Chondrocyte (in vitro differentiated cells): Measurements from ENCODE around the gene HECW1. TPM values are rescaled to one million over a fixed set of nuclear protein-coding genes. Genes with fewer than 3 reads are reported as not detected.
A peak's percentile ranks its signal among the peaks of the same experiment; 100 is the strongest.
"Not testable (repeated sequence)": the region's sequence is repeated elsewhere in the genome, so short reads cannot be mapped to it uniquely, and the experiment has no call there.

ENCODE experiments used
- DNase-seq: peaks from one replicate; pipeline ENCODE4 v3.0.0; 2021; ENCODE audit warnings: mixed read lengths, low spot score
- H3K27ac Mint-ChIP-seq: one replicate; pipeline ENCODE4 v1.8.0; 2021; ENCODE audit warnings: mild to moderate bottlenecking, moderate library complexity, mixed read lengths; ENCODE audit not compliant: unreplicated experiment
- H3K27me3 Mint-ChIP-seq: 2 replicates; pipeline ENCODE4 v1.8.0; 2021; ENCODE audit warnings: low read depth, mixed read lengths
- H3K36me3 Mint-ChIP-seq: 2 replicates; pipeline ENCODE4 v1.8.0; 2021; ENCODE audit warnings: low read depth, mixed read lengths
- H3K4me1 Mint-ChIP-seq: 2 replicates; pipeline ENCODE4 v1.8.0; 2021; ENCODE audit warnings: low read depth, mild to moderate bottlenecking, mixed read lengths
- H3K4me3 Mint-ChIP-seq: one replicate; pipeline ENCODE4 v1.8.0; 2021; ENCODE audit warnings: mild to moderate bottlenecking, moderate library complexity, mixed read lengths; ENCODE audit not compliant: unreplicated experiment
- H3K9me3 Mint-ChIP-seq: 2 replicates; pipeline ENCODE4 v1.8.0; 2021; ENCODE audit warnings: low read depth, mixed read lengths
- CTCF ChIP-seq: fragments of 200-600 bp; sonication (generic); IDR thresholded peaks from 2 replicates; pipeline ENCODE4 v1.5.0; 2021; ENCODE audit warnings: antibody characterized with exemption, mild to moderate bottlenecking, moderate library complexity
- long read RNA-seq: library from polyadenylated mRNA; stranded (forward); transcript quantifications from one replicate; pipeline ENCODE4 v2.0.0, GENCODE V29; 2021
- total RNA-seq: library from RNA; stranded (reverse); gene quantifications from 3 replicates; pipeline ENCODE4 v1.2.1, GENCODE V29; 2021

The HECW1 gene
- 0.65 to 1.9 TPM (median 1.5 TPM) in 3 replicates for total RNA-seq
- long read RNA-seq, partial matches to known transcripts, result 2 of 2 reads
- long read RNA-seq, other reads (novel, unspliced or antisense), result 0 of 2 reads

DNA sequence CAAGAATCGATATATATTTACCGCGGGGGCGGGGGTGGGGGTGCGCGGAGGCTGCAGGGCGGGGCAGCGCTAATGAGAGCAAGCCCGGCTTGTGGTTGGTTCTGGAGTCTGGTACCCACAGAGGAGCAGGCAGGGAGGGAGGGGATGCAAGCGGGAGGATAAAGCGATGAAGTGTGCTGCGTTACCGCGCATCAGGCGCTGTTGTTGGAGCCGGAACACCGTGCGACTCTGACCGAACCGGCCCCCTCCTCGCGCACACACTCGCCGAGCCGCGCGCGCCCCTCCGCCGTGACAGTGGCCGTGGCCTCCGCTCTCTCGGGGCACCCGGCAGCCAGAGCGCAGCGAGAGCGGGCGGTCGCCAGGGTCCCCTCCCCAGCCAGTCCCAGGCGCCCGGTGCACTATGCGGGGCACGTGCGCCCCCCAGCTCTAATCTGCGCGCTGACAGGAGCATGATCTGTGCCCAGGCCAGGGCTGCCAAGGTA is at the start of gene HECW1:
HECW1 (plus strand) TSS at position 189 of the 482 bp plus-strand sequence. CDS start 131,259 bp downstream, outside the sequence.
- Mint-ChIP-seq H3K27me3 (peaks cover 18% of the 10 kb centered on the region), H3K36me3 (no peaks in the 10 kb centered on the region), H3K4me3 (peak within 1 kb of the TSS; percentile 78), H3K9me3 (peaks cover 1% of the 10 kb centered on the region), H3K4me1 (peaks cover 40% of the 10 kb centered on the region), H3K27ac (peak within 1 kb of the TSS; percentile 80)
- no peak for DNase-seq
- no peak for TF ChIP-seq CTCF

GRCh38 chr7:43071604-43072003 is 40.8 kb upstream of the HECW1 start:
- no peak overlapping the region for H3K4me3 Mint-ChIP-seq
- no peaks in the 10 kb centered on the region for H3K9me3 Mint-ChIP-seq
- H3K36me3 Mint-ChIP-seq, result no peaks in the 10 kb centered on the region
- peak; percentile 70 for TF ChIP-seq CTCF
- DNase-seq, result no peak
- peaks cover 13% of the 10 kb centered on the region for H3K27me3 Mint-ChIP-seq
- H3K27ac Mint-ChIP-seq, result no peak overlapping the region
- peaks cover 6% of the 10 kb centered on the region for H3K4me1 Mint-ChIP-seq

- H3K4me3 Mint-ChIP-seq, result no peak overlapping the region
- TF ChIP-seq CTCF, result no peak
- peaks cover 9% of the 10 kb centered on the region for H3K27me3 Mint-ChIP-seq
- DNase-seq, result no peak
- peaks cover 6% of the 10 kb centered on the region for H3K4me1 Mint-ChIP-seq
- H3K27ac Mint-ChIP-seq, result no peak overlapping the region
- H3K9me3 Mint-ChIP-seq, result no peaks in the 10 kb centered on the region
- H3K36me3 Mint-ChIP-seq, result no peaks in the 10 kb centered on the region
Observed at GRCh38 chr7:43072530-43072929, 39.9 kb upstream of the HECW1 start.

- not testable (repeated sequence) for DNase-seq, H3K9me3 Mint-ChIP-seq, H3K4me3 Mint-ChIP-seq, H3K36me3 Mint-ChIP-seq, H3K27me3 Mint-ChIP-seq, H3K4me1 Mint-ChIP-seq, H3K27ac Mint-ChIP-seq
Observed at GRCh38 chr7:43073811-43074210, 38.6 kb upstream of the HECW1 start.

GRCh38 chr7:43076189-43076605 is 36.2 kb upstream of the HECW1 start:
- Mint-ChIP-seq H3K36me3 (no peaks in the 10 kb centered on the region), H3K27me3 (peaks cover 15% of the 10 kb centered on the region), H3K9me3 (no peaks in the 10 kb centered on the region), H3K4me1 (peaks cover 6% of the 10 kb centered on the region), H3K27ac (no peak overlapping the region), H3K4me3 (no peak overlapping the region)
- no peak for DNase-seq
- no peak for TF ChIP-seq CTCF

GRCh38 chr7:43076606-43077005 is 35.8 kb upstream of the HECW1 start:
- Mint-ChIP-seq H3K27me3 (peaks cover 15% of the 10 kb centered on the region), H3K27ac (no peak overlapping the region), H3K4me3 (no peak overlapping the region)

More at GRCh38 chr7:43076606-43077005, 35.8 kb upstream of the HECW1 start:
- H3K36me3 Mint-ChIP-seq, result no peaks in the 10 kb centered on the region
- DNase-seq, result no peak
- TF ChIP-seq CTCF, result no peak
- peaks cover 6% of the 10 kb centered on the region for H3K4me1 Mint-ChIP-seq
- no peaks in the 10 kb centered on the region for H3K9me3 Mint-ChIP-seq
